ENCODE measurements around the gene ATN1. TPM values are rescaled to one million over a fixed set of nuclear protein-coding genes. Genes with fewer than 3 reads are reported as not detected.
A peak's percentile ranks its signal among the peaks of the same experiment; 100 is the strongest.

ATN1 gene
- polyA plus RNA-seq, 3 donors = 0.40 to 10.6 TPM; not detected in 1

DNA sequence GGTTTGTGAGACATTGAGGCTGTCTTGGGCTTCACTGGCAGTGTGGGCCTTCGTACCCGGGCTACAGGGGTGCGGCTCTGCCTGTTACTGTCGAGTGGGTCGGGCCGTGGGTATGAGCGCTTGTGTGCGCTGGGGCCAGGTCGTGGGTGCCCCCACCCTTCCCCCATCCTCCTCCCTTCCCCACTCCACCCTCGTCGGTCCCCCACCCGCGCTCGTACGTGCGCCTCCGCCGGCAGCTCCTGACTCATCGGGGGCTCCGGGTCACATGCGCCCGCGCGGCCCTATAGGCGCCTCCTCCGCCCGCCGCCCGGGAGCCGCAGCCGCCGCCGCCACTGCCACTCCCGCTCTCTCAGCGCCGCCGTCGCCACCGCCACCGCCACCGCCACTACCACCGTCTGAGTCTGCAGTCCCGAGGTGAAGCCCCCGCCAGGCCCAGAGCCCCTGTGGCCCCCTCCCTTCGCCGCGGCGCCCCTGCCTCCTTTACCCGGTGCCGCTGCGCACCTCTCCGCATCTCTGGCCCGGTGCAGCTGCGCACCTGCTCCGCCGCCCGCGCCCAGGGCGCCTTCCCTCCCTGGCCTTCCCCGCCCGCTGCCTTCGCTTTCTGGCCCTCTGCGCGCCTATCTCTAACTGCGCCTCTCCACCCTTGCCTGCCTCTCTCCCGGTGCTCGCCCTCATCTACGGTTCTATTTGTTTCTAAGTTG is 13.4 kb upstream of the ATN1 start, which contains the start of gene ENO2:
TSS of gene ENO2 (plus strand) at position 335 of the 701 bp plus-strand sequence. CDS start 1,253 bp downstream, outside the sequence.
- Mint-ChIP-seq H3K4me3 (peak within 1 kb of the TSS; percentile 77 to 95), H3K27ac (peak within 1 kb of the TSS in 3 of 7 donors; percentile 15 to 71 (median 63)), H3K9me3 (peaks cover 0 to 9% (median 5%) of the 10 kb centered on the region in 7 donors), H3K27me3 (ENCODE audit: low read depth in 3 of 3) (peaks cover 56 to 72% (median 59%) of the 10 kb centered on the region in 3 donors), H3K36me3 (peaks cover 0 to 13% of the 10 kb centered on the region in 2 donors), H3K4me1 (peaks cover 18% of the 10 kb centered on the region)
- peak within 1 kb of the TSS; percentile 73 for H2AFZ ChIP-seq (ENCODE audit: insufficient read depth, low read depth, low read length, poor library complexity, severe bottlenecking)
- H3K9ac ChIP-seq (ENCODE audit: insufficient read depth, low read length, poor library complexity, severe bottlenecking) = peak within 1 kb of the TSS; percentile 27
- peaks cover 13 to 19% of the 10 kb centered on the region in 2 donors for H3K4me1 ChIP-seq (ENCODE audit: control insufficient read depth in 1 of 2, insufficient read depth in 2 of 2, low read length in 2 of 2)
- intact Hi-C loops (cut with micrococcal nuclease) = no loop called here
- H3K9me3 ChIP-seq (replicated peaks in 1 of 2; ENCODE audit: control insufficient read depth in 1 of 2, insufficient read depth in 1 of 2, low read length in 2 of 2) = peaks cover 0 to 10% of the 10 kb centered on the region in 2 donors
- no peaks in the 10 kb centered on the region for H3K79me2 ChIP-seq (ENCODE audit: insufficient read depth, low read length)
- no peaks in the 10 kb centered on the region for H4K20me1 ChIP-seq (ENCODE audit: insufficient read depth, low read length)
- peaks cover 23 to 58% of the 10 kb centered on the region in 2 donors for H3K27me3 ChIP-seq (ENCODE audit: control insufficient read depth in 2 of 2, insufficient read depth in 2 of 2, low read length in 2 of 2)
- no peaks in the 10 kb centered on the region for H3K36me3 ChIP-seq (replicated peaks in 1 of 2; ENCODE audit: control insufficient read depth in 1 of 2, insufficient read depth in 2 of 2, low read length in 2 of 2)
- DNase-seq = peak; percentile 40 to 68 (median 52)
- TF ChIP-seq, protein P1, sequence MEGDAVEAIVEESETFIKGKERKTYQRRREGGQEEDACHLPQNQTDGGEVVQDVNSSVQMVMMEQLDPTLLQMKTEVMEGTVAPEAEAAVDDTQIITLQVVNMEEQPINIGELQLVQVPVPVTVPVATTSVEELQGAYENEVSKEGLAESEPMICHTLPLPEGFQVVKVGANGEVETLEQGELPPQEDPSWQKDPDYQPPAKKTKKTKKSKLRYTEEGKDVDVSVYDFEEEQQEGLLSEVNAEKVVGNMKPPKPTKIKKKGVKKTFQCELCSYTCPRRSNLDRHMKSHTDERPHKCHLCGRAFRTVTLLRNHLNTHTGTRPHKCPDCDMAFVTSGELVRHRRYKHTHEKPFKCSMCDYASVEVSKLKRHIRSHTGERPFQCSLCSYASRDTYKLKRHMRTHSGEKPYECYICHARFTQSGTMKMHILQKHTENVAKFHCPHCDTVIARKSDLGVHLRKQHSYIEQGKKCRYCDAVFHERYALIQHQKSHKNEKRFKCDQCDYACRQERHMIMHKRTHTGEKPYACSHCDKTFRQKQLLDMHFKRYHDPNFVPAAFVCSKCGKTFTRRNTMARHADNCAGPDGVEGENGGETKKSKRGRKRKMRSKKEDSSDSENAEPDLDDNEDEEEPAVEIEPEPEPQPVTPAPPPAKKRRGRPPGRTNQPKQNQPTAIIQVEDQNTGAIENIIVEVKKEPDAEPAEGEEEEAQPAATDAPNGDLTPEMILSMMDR (IDR thresholded peaks at IDR 0.05) = no peak
- peak within 1 kb of the TSS; percentile 85 for H3K4me2 ChIP-seq (replicated peaks; ENCODE audit: extremely low read depth, low read length, poor library complexity, severe bottlenecking)
- WGBS (ENCODE audit: insufficient coverage) = under 1% methylated on average over 64 of the region's 68 CpGs
- peak within 1 kb of the TSS; percentile 3 to 73 (median 20) for H3K4me3 ChIP-seq (replicated peaks in 1 of 3; ENCODE audit: low read depth in 2 of 3, low read length in 3 of 3)
- H3K27ac ChIP-seq (ENCODE audit: low read depth in 1 of 2, low read length in 2 of 2) = no peak within 1 kb of the TSS

- H3K4me2 ChIP-seq (replicated peaks; ENCODE audit: extremely low read depth, low read length, poor library complexity, severe bottlenecking) = peak overlapping the region; percentile 85
- TF ChIP-seq, protein P1 (IDR thresholded peaks at IDR 0.05) = no peak
- intact Hi-C loops (cut with micrococcal nuclease) = no loop called here
- H3K36me3 Mint-ChIP-seq = peaks cover 0 to 13% of the 10 kb centered on the region in 2 donors
- DNase-seq = no peak
- H3K27me3 ChIP-seq (ENCODE audit: control insufficient read depth in 2 of 2, insufficient read depth in 2 of 2, low read length in 2 of 2) = peaks cover 23 to 61% of the 10 kb centered on the region in 2 donors
- H3K9me3 ChIP-seq (replicated peaks in 1 of 2; ENCODE audit: control insufficient read depth in 1 of 2, insufficient read depth in 1 of 2, low read length in 2 of 2) = peaks cover 0 to 10% of the 10 kb centered on the region in 2 donors
- no peak overlapping the region for H3K27ac ChIP-seq (ENCODE audit: low read depth in 1 of 2, low read length in 2 of 2)
- H3K79me2 ChIP-seq (ENCODE audit: insufficient read depth, low read length) = no peaks in the 10 kb centered on the region
- peaks cover 62 to 71% (median 65%) of the 10 kb centered on the region in 3 donors for H3K27me3 Mint-ChIP-seq (ENCODE audit: low read depth in 3 of 3)
- H3K36me3 ChIP-seq (replicated peaks in 1 of 2; ENCODE audit: control insufficient read depth in 1 of 2, insufficient read depth in 2 of 2, low read length in 2 of 2) = no peaks in the 10 kb centered on the region
- peak overlapping the region; percentile 73 for H2AFZ ChIP-seq (ENCODE audit: insufficient read depth, low read depth, low read length, poor library complexity, severe bottlenecking)
- 50% methylated on average over 5 of the region's 29 CpGs for WGBS (ENCODE audit: insufficient coverage)
- peak overlapping the region; percentile 2 for H3K9ac ChIP-seq (ENCODE audit: insufficient read depth, low read length, poor library complexity, severe bottlenecking)
- peaks cover 19% of the 10 kb centered on the region for H3K4me1 Mint-ChIP-seq
- H3K27ac Mint-ChIP-seq = peak overlapping the region in 3 of 7 donors; percentile 15 to 71 (median 63)
- no peaks in the 10 kb centered on the region for H4K20me1 ChIP-seq (ENCODE audit: insufficient read depth, low read length)
- H3K4me1 ChIP-seq (ENCODE audit: control insufficient read depth in 1 of 2, insufficient read depth in 2 of 2, low read length in 2 of 2) = peaks cover 13 to 19% of the 10 kb centered on the region in 2 donors
- peak overlapping the region in 1 of 3 experiments; percentile 73 for H3K4me3 ChIP-seq (replicated peaks in 1 of 3; ENCODE audit: low read depth in 2 of 3, low read length in 3 of 3)
- H3K9me3 Mint-ChIP-seq = peaks cover 0 to 9% (median 5%) of the 10 kb centered on the region in 7 donors
- H3K4me3 Mint-ChIP-seq = peak overlapping the region; percentile 77 to 95
Measured at GRCh38 chr12:6914947-6915788, 12.6 kb upstream of the ATN1 start.
